GM12878 (cell line): ENCODE measurements around the gene ACTMAP. TPM values are rescaled to one million over a fixed set of nuclear protein-coding genes. Genes with fewer than 3 reads are reported as not detected.
A peak's percentile ranks its signal among the peaks of the same experiment; 100 is the strongest.

Experiments
- ATAC-seq: fragments of 200-7000 bp; cut with Tn5 transposase; 3 replicates; pipeline ENCODE4 v1.9.1; 2020; ENCODE audit warnings: mild to moderate bottlenecking, moderate library complexity
- BruUV-seq: library from RNA; stranded (reverse); fragments of 400-500 nt; replicated peaks from 2 replicates; lab custom pipeline; 2021; lab: Mats Ljungman, UMichigan
- CTCF ChIA-PET: fragments of 300-600 bp; sonication (Branson Sonifier 250); formaldehyde crosslinking; extraction: SDS; loops from one replicate; lab custom pipeline; 2021; ENCODE audit warnings: inconsistent platforms; lab: Yijun Ruan, JAX
- POLR2A ChIA-PET: fragments of 350-600 bp; formaldehyde crosslinking; extraction: SDS; loops from one replicate; lab custom pipeline; 2021; ENCODE audit warnings: inconsistent platforms; lab: Charles Lee
- RAD21 ChIA-PET: fragments of 300-600 bp; sonication (Branson Sonifier 250); formaldehyde crosslinking; loops from one replicate; lab custom pipeline; 2023; ENCODE audit warnings: antibody characterized with exemption; ENCODE audit not compliant: unreplicated experiment; lab: Charles Lee
- SMC1A ChIA-PET: fragments of 300-600 bp; sonication (Branson Sonifier 250); formaldehyde crosslinking; loops from one replicate; lab custom pipeline; 2023; ENCODE audit not compliant: unreplicated experiment, uncharacterized antibody; lab: Charles Lee
- DNase-seq: peaks from one replicate; pipeline ENCODE4 v3.0.0-alpha.2; 2011; ENCODE audit warnings: low read depth, low spot score
- FAIRE-seq: peaks from 3 replicates; lab custom pipeline; 2011; peaks lifted over from hg19 to GRCh38; lab: Jason Lieb, UNC
- H2AFZ ChIP-seq: 2 replicates; pipeline ENCODE4 v1.6.0; 2011; ENCODE audit warnings: low read depth, low read length, control low read depth; ENCODE audit not compliant: control insufficient read depth
- H3K27ac ChIP-seq: 2 replicates; pipeline ENCODE4 v1.5.1; 2011; ENCODE audit warnings: control low read depth; ENCODE audit not compliant: control insufficient read depth, insufficient read depth
- H3K27me3 ChIP-seq, 2 experiments: replicated peaks in 1 of 2; 2 replicates each; pipeline versions ENCODE4 v1.6.0 to v1.6.1; 2011; ENCODE audit warnings: low read length in 1 of 2; ENCODE audit not compliant: control insufficient read depth in 2 of 2, insufficient read depth in 2 of 2
- H3K36me3 ChIP-seq, 2 experiments: 2 replicates each; pipeline ENCODE4 v1.5.1; 2011; ENCODE audit warnings: low read length in 1 of 2; ENCODE audit not compliant: control insufficient read depth in 2 of 2, insufficient read depth in 2 of 2
- H3K4me1 ChIP-seq: 2 replicates; pipeline ENCODE4 v1.6.1; 2011; ENCODE audit warnings: mild to moderate bottlenecking, low read length, moderate library complexity, mixed read lengths; ENCODE audit not compliant: control insufficient read depth, insufficient read depth
- H3K4me2 ChIP-seq: 2 replicates; pipeline ENCODE4 v1.6.0; 2011; ENCODE audit warnings: control low read depth; ENCODE audit not compliant: control insufficient read depth, insufficient read depth
- H3K4me3 ChIP-seq: fragments of 200-600 bp; sonication (generic); 2 replicates; pipeline ENCODE4 v1.5.1; 2016
- H3K79me2 ChIP-seq: 2 replicates; pipeline ENCODE4 v1.6.0; 2011; ENCODE audit warnings: low read length; ENCODE audit not compliant: control insufficient read depth, insufficient read depth
- H3K9ac ChIP-seq: 2 replicates; pipeline ENCODE4 v1.8.0; 2011; ENCODE audit warnings: low read length, control low read depth, mixed read lengths; ENCODE audit not compliant: control insufficient read depth, insufficient read depth
- H3K9me3 ChIP-seq: replicated peaks from 3 replicates; pipeline ENCODE4 v1.5.1; 2011; ENCODE audit warnings: mild to moderate bottlenecking, low read length; ENCODE audit not compliant: control insufficient read depth, insufficient read depth
- H4K20me1 ChIP-seq: 2 replicates; pipeline ENCODE4 v1.6.0; 2011; ENCODE audit not compliant: control insufficient read depth, insufficient read depth
- EGR1 ChIP-seq, 2 experiments: IDR thresholded peaks; 1 replicate in 1 of 2; 2 replicates in 1 of 2; pipeline ENCODE4 v1.6.1; 2011 to 2012; ENCODE audit warnings: low read depth in 2 of 2, low read length in 2 of 2, borderline replicate concordance in 1 of 2, mild to moderate bottlenecking in 1 of 2, moderate library complexity in 1 of 2
- EP300 ChIP-seq, 2 experiments: fragments of 150-350 bp in 1 of 2; IDR thresholded peaks; 2 replicates each; pipeline ENCODE4 v1.6.1; 2011 to 2012; ENCODE audit warnings: low read depth in 2 of 2, low read length in 2 of 2, borderline replicate concordance in 1 of 2, improper control_type of control experiment in 1 of 2, inconsistent platforms in 1 of 2; ENCODE audit not compliant: control insufficient read depth in 1 of 2
- GABPA ChIP-seq: IDR thresholded peaks from 2 replicates; pipeline ENCODE4 v1.6.1; 2014; ENCODE audit warnings: antibody characterized with exemption, low read depth, mild to moderate bottlenecking, inconsistent platforms
- JUNB ChIP-seq: IDR thresholded peaks from 2 replicates; pipeline ENCODE4 v1.6.1; 2016; ENCODE audit warnings: antibody characterized with exemption, mild to moderate bottlenecking
- MYC ChIP-seq: IDR thresholded peaks from 2 replicates; pipeline ENCODE4 v1.6.1; 2011; ENCODE audit warnings: mild to moderate bottlenecking, low read length, moderate library complexity, inconsistent platforms; ENCODE audit not compliant: insufficient read depth, insufficient replicate concordance, insufficient read length, severe bottlenecking
- NR2F1 ChIP-seq: fragments of 450-650 bp; conservative IDR thresholded peaks from 2 replicates; pipeline ENCODE4 v1.6.1; 2017; ENCODE audit warnings: mild to moderate bottlenecking
- RUNX3 ChIP-seq: IDR thresholded peaks from 2 replicates; pipeline ENCODE4 v1.6.1; 2012; ENCODE audit warnings: low read length, inconsistent platforms
- SMAD5 ChIP-seq: IDR thresholded peaks from 2 replicates; pipeline ENCODE4 v1.6.1; 2016; ENCODE audit warnings: antibody characterized with exemption, low read depth
- ZNF622 ChIP-seq: fragments of 450-650 bp; IDR thresholded peaks from 2 replicates; pipeline ENCODE4 v1.6.1; 2017; ENCODE audit warnings: mild to moderate bottlenecking, inconsistent platforms
- WGBS: methylation state at CpG from one replicate; pipeline ENCODE4 v1.1.6; 2016; ENCODE audit warnings: low lambda C conversion rate; ENCODE audit not compliant: insufficient replicate concordance, insufficient coverage; ENCODE audit errors: missing lambda C conversion rate; 5-methylcytosine and 5-hydroxymethylcytosine counted together
- in situ Hi-C: fragments of 300-500 bp; cut with MboI; formaldehyde crosslinking; loops from 9 replicates; pipeline ENCODE4 v1.14.3; 2018; ENCODE audit warnings: mixed read lengths
- intact Hi-C: fragments of 100-400 bp; cut with micrococcal nuclease; formaldehyde crosslinking; loops from one replicate; pipeline ENCODE4 v1.14.2; 2022; ENCODE audit not compliant: unreplicated experiment
- polyA plus RNA-seq, 11 experiments: library from polyadenylated mRNA; depleted of rRNA in 4 of 11; unstranded in 6 of 11; stranded (reverse) in 5 of 11; fragments of >200 nt; fragmentation: Nextera tagmentation in 4 of 11; fragmentation: Illumina TruSeq in 1 of 11; extraction: Ambion mirVana in 4 of 11; extraction: Trizol in 1 of 11; gene quantifications; 1 replicate in 1 of 11; 2 replicates in 10 of 11; pipeline versions ENCODE4 v1.2.1 to v1.2.3, GENCODE V29; 2011 to 2016; ENCODE audit warnings: inconsistent platforms in 2 of 11, missing spikeins in 2 of 11, low read depth in 1 of 11
- total RNA-seq, 4 experiments: library from RNA; depleted of rRNA in 3 of 4; stranded (reverse); fragments of >200 nt in 3 of 4; fragmentation: Illumina TruSeq in 1 of 4; extraction: Trizol in 1 of 4; gene quantifications; 2 replicates each; pipeline versions ENCODE4 v1.2.1 to v1.2.3, GENCODE V29; 2013 to 2021
- TF ChIP-seq, protein P1 (sequence below): IDR thresholded peaks from 2 replicates; pipeline ENCODE4 v1.6.1; 2011; ENCODE audit warnings: borderline replicate concordance, low read depth, mild to moderate bottlenecking, moderate library complexity, mixed read lengths, low read length; ENCODE audit not compliant: insufficient read depth; ENCODE audit errors: extremely low read length
- TF ChIP-seq, protein P2 (sequence below): fragments of 450-650 bp; IDR thresholded peaks from 2 replicates; pipeline ENCODE4 v1.6.1; 2016; ENCODE audit warnings: mild to moderate bottlenecking, moderate library complexity, borderline replicate concordance
- TF ChIP-seq, protein P3 (sequence below): IDR thresholded peaks from 2 replicates; pipeline ENCODE4 v1.6.1; 2012; ENCODE audit warnings: mild to moderate bottlenecking, low read depth, low read length

Gene ACTMAP
- total and polyA plus RNA-seq, 10 of the 15 experiments (the other 5 are each of a cell fraction or from before 2014, with no cell fraction given), result 3.0 to 26.2 (median 11.1) TPM

DNA sequence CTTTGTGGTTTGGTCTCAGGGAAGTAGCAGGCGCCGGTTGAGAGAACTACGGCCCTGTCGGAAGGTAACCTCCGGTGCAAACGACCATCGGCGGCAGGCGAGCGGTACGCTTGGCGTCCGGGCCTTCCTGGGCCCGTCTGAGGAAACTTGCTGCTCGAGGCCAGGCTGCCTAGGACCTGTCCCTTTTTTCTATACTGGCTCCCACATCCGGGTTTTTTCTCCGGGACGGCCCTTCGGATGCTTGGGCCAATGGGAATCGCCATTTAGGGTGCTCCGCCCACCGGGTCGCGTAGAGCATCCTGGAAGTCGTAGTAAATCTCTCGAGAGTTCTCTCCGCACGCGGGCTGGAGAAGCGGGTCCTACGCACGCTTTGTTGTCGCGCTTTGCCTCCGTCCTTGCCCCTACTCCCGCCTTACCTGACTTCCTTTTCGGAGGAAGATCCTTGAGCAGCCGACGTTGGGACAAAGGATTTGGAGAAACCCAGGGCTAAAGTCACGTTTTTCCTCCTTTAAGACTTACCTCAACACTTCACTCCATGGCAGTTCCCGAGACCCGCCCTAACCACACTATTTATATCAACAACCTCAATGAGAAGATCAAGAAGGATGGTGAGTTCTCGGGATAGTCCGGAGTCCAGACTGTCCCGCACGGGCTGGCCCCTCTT, 729 bp upstream of the ACTMAP start, which contains the start of gene SNRPA:
Gene SNRPA (plus strand): TSS at position 330 of the 664 bp plus-strand sequence. CDS start 206 bp downstream, at position 536.
- Histone ChIP-seq H3K9me3 (no peaks in the 10 kb centered on the region), H3K36me3 (peaks cover 0 to 7% of the 10 kb centered on the region in 2 experiments; a peak in 1 of 4 replicates), H3K9ac (peak within 1 kb of the TSS; percentile 99), H3K79me2 (peaks cover 73% of the 10 kb centered on the region), H3K27ac (peak within 1 kb of the TSS; percentile 98), H2AFZ (peak within 1 kb of the TSS; percentile 73), H4K20me1 (peaks cover 7% of the 10 kb centered on the region), H3K4me2 (peak within 1 kb of the TSS; percentile 88), H3K4me1 (peaks cover 24% of the 10 kb centered on the region), H3K27me3 (no peaks in the 10 kb centered on the region), H3K4me3 (peak within 1 kb of the TSS; percentile 94)
- DNase-seq (peak; percentile 92), ATAC-seq (peak; percentile 81), FAIRE-seq (no peak)
- intact Hi-C loops (loop anchor here (1.0 to 5.0 kb wide), 4 partner anchors 26 to 89 kb away; partner anchors contain the start of genes COQ8B and ITPKC), in situ Hi-C loops (no loop called here)
- WGBS, result under 1% methylated on average over 46 of the region's 46 CpGs
- SMC1A ChIA-PET, result interaction anchor here (0.9 to 13.2 kb wide), 8 partner anchors 9 to 88 kb away, joined by 3 to 256 read pairs (median 10); partner anchors contain the start of genes COQ8B, EGLN2, ITPKC and MIA
- BruUV-seq, result no TSS peak
- RAD21 ChIA-PET, result interaction anchor here (0.8 to 16.3 kb wide), 13 partner anchors 25 to 513 kb away, joined by 3 to 291 read pairs (median 8); partner anchors contain the start of genes COQ8B, EGLN2, ITPKC and MIA
- CTCF ChIA-PET, result interaction anchor here (0.6 to 9.0 kb wide), 9 partner anchors 26 to 802 kb away, joined by 3 to 72 read pairs (median 5); partner anchors contain the start of genes COQ8B, EGLN2, ITPKC and RAB4B
- POLR2A ChIA-PET, result interaction anchor here (0.6 to 9.5 kb wide), 13 partner anchors 9 to 308 kb away, joined by 3 to 331 read pairs (median 6); partner anchors contain the start of genes COQ8B, EGLN2, ITPKC and MIA
- TF ChIP-seq, protein P1, sequence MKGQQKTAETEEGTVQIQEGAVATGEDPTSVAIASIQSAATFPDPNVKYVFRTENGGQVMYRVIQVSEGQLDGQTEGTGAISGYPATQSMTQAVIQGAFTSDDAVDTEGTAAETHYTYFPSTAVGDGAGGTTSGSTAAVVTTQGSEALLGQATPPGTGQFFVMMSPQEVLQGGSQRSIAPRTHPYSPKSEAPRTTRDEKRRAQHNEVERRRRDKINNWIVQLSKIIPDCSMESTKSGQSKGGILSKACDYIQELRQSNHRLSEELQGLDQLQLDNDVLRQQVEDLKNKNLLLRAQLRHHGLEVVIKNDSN, result no peak
- TF ChIP-seq, protein P2, sequence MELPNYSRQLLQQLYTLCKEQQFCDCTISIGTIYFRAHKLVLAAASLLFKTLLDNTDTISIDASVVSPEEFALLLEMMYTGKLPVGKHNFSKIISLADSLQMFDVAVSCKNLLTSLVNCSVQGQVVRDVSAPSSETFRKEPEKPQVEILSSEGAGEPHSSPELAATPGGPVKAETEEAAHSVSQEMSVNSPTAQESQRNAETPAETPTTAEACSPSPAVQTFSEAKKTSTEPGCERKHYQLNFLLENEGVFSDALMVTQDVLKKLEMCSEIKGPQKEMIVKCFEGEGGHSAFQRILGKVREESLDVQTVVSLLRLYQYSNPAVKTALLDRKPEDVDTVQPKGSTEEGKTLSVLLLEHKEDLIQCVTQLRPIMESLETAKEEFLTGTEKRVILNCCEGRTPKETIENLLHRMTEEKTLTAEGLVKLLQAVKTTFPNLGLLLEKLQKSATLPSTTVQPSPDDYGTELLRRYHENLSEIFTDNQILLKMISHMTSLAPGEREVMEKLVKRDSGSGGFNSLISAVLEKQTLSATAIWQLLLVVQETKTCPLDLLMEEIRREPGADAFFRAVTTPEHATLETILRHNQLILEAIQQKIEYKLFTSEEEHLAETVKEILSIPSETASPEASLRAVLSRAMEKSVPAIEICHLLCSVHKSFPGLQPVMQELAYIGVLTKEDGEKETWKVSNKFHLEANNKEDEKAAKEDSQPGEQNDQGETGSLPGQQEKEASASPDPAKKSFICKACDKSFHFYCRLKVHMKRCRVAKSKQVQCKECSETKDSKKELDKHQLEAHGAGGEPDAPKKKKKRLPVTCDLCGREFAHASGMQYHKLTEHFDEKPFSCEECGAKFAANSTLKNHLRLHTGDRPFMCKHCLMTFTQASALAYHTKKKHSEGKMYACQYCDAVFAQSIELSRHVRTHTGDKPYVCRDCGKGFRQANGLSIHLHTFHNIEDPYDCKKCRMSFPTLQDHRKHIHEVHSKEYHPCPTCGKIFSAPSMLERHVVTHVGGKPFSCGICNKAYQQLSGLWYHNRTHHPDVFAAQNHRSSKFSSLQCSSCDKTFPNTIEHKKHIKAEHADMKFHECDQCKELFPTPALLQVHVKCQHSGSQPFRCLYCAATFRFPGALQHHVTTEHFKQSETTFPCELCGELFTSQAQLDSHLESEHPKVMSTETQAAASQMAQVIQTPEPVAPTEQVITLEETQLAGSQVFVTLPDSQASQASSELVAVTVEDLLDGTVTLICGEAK, result 0 out of 2 replicates have a peak, but pooled peaks have one; percentile 18
- TF ChIP-seq NR2F1 (no peak), RUNX3 (peak; percentile 89), EGR1 (IDR thresholded peaks at IDR 0.05; ENCODE audit: borderline replicate concordance in 1 of 2, low read depth in 2 of 2, low read length in 2 of 2) (no peak), EP300 (IDR thresholded peaks at IDR 0.05; ENCODE audit: borderline replicate concordance in 1 of 2, control insufficient read depth in 1 of 2, low read depth in 2 of 2, low read length in 2 of 2) (0 out of 4 replicates have a peak, but pooled peaks of 1 of the 2 experiments have one; percentile 14), MYC (peak; percentile 46), JUNB (no peak), GABPA (peak; percentile 8; the same call in 1 of the 2 replicates), SMAD5 (no peak; the same call in 1 of the 2 replicates), ZNF622 (no peak)
- TF ChIP-seq, protein P3, sequence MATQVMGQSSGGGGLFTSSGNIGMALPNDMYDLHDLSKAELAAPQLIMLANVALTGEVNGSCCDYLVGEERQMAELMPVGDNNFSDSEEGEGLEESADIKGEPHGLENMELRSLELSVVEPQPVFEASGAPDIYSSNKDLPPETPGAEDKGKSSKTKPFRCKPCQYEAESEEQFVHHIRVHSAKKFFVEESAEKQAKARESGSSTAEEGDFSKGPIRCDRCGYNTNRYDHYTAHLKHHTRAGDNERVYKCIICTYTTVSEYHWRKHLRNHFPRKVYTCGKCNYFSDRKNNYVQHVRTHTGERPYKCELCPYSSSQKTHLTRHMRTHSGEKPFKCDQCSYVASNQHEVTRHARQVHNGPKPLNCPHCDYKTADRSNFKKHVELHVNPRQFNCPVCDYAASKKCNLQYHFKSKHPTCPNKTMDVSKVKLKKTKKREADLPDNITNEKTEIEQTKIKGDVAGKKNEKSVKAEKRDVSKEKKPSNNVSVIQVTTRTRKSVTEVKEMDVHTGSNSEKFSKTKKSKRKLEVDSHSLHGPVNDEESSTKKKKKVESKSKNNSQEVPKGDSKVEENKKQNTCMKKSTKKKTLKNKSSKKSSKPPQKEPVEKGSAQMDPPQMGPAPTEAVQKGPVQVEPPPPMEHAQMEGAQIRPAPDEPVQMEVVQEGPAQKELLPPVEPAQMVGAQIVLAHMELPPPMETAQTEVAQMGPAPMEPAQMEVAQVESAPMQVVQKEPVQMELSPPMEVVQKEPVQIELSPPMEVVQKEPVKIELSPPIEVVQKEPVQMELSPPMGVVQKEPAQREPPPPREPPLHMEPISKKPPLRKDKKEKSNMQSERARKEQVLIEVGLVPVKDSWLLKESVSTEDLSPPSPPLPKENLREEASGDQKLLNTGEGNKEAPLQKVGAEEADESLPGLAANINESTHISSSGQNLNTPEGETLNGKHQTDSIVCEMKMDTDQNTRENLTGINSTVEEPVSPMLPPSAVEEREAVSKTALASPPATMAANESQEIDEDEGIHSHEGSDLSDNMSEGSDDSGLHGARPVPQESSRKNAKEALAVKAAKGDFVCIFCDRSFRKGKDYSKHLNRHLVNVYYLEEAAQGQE, result no peak
